ENCODE results near the gene SCPEP1.
"Not testable (repeated sequence)": the region's sequence is repeated elsewhere in the genome, so short reads cannot be mapped to it uniquely, and the experiment has no call there.

The SCPEP1 gene

DNA sequence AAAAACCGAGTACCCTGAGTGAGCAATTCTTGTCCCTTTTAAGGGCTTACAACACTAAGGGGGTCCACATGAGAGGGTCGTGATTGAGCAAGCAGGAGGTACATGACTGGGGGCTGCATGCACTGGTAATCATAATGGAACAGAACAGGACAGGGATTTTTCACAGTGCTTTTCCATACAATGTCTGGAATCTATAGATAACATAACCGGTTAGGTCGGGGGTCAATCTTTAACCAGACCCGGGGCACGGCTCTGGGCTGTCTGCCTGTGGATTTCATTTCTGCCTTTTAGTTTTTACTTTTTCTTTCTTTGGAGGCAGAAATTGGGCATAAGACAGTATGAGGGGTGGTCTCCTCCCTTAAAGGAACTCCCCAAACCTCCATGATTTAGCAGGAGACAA, 12.2 kb upstream of the SCPEP1 start:
- DNase-seq: not testable (repeated sequence)

GRCh38 chr17:56966338-56966737, 11.6 kb upstream of the SCPEP1 start:
- DNase-seq: no peak

DNA sequence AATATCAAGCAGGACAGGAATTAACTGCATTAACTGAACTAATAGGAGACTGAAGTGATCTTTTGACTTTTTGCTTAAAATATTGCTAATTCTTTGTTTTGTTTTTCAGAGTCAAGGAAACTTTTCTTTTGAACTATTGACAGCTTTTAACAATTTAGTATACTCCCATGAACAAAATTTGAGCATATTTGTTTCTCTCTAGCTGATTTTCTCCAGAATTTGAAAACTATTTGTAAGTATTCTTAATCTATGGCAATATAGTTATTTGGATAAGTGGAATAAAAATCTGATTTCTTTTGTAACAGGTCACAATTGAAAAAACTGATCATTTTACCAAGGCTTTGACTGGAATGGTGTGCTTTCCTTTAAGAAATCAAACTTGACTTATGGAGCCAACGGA, 7.0 kb upstream of the SCPEP1 start:
- DNase-seq: no peak

- DNase-seq: no peak
Observed at GRCh38 chr17:56972111-56972730, 5.7 kb upstream of the SCPEP1 start.

GRCh38 chr17:56973520-56973919, 4.4 kb upstream of the SCPEP1 start:
- DNase-seq: no peak

DNA sequence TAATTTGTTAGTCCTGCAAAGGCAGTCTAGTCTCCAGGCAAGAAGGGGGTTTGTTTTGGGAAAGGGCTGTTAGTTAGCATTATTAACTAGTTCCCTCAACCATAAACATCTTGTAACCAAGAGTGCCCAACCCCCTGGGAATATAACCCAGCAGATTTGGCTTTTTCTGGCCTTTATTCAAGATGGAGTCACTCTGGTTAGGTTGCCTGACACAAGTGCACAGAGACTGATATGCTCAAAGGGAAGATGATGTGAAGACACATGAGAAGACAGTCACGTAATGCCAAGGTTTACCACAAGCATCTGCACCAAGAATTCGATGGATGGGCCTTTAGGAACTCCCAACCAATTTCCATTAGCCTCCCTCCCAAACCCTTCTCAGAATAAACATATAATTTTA, 3.9 kb upstream of the SCPEP1 start:
- no peak for DNase-seq

DNA sequence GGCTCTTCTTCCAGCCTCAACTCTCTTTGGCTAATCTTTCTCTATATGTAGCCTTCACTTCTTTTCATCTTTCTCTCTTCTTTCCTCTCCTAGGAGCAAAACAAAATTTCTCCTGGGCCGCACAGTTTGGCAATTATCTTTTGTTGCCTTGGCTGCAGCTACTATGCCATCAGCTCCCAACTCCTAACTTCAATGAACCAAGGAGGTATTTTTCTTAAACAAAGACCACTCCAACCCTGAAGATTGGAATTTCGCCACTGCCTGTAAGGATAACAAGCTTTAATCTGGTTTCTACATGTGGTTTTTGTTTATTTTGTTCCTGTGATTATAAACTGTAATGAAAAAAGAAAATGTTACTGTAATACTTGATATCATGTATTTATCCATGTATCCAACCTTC, 2.3 kb upstream of the SCPEP1 start:
- no peak for DNase-seq

DNA sequence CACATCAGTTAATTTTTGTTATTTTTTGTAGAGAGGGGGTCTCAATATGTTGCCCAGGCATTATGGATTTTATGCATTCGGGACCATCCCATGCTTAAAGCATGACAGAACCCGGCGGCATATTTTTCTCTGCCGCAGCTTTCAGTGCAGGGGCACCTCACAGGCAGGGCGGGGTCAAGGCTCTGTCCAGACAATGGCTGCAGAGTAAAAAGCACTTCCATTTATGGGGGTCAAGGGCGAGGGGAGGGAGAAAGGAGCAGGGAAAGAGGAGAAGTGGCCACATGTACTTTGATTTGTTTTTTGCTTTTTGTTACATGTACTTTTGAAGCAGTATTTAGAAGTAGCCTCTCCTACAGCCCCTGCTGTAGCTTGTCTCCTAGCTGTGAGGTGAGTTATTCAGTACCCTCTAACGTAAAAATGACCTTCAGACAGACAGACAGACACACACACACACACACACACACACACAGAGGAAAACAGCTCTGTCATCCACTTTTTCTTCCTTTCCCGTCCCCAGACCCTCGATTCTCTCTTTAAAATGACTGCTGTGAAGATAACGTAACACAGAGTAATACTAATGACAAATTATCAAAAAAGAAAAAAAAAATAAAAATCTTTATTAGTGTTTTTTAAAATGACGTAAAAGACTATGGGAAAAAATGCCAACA, 856 bp upstream of the SCPEP1 start:
- no peak for DNase-seq

DNA sequence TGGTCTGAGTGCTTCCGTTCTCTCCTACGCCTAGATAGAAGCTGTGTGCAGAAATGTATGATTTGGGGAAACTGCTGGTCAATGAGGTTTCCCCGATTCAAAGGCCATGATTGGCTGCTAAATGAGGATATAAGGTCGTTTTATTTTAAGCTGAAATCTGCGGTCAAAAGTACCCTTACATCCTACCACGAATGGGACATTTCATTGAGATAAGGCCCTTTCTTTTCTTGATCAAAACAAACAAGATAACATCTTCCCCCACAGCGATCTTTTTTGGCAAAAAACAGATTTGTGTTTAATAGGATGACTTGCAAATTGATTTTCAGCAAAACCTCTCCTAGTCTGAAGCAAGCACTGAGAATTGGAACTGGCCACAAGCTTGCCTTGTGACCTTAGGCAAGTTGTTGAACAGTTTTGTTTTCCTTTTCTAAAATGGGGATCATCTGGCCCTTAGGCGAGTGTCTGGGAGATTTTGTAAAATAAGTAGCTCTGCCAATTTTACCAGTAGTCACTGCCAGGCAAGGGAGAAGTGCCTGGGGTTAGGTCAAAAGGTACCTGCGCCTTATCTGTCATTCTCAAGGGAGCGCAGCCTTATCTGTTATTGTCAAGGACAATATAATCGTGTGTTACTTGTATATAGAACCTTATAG, 635 bp downstream of the SCPEP1 start:
- no peak for DNase-seq

DNA sequence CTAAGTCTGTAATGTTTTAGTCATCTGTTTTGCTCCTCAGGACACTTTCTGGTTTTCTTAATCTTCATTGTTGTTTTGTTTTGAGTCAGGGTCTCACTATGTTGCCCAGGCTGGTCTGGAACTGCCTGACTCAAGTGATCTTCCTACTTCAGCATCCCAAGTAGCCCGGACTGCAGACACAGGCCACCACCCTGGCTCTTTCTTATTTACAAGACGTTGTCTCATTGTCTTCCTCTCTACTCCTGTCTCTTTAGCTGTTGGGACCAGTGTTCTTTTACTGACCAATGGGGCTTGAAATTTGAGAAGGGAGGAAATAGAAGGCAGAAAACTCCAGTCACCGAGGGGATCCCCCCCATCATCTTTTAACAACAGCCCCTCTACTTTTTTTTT, 1.2 kb downstream of the SCPEP1 start:
- DNase-seq: no peak

GRCh38 chr17:56980526-56980925, 2.6 kb downstream of the SCPEP1 start:
- DNase-seq: not testable (repeated sequence)

DNA sequence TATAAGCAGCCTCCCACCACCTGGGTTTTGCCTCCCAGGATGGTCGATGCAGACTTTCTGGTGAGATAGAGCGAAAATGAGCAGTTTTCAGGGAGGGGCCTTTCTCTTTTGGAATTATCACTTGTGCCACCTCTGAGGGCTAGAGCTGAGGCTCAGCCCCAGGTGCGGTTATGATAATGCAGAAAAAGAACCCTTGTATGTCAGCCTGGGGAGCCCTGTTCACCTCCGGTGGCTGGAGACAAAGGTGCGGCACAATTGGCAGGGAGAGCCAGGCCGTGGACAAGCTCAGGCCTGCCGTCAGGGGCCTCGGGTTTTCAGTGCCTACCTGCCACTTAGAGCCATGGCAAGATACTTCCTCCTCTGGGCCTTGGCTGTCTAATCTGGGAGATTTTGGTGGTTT, 4.4 kb downstream of the SCPEP1 start:
- DNase-seq: no peak

DNA sequence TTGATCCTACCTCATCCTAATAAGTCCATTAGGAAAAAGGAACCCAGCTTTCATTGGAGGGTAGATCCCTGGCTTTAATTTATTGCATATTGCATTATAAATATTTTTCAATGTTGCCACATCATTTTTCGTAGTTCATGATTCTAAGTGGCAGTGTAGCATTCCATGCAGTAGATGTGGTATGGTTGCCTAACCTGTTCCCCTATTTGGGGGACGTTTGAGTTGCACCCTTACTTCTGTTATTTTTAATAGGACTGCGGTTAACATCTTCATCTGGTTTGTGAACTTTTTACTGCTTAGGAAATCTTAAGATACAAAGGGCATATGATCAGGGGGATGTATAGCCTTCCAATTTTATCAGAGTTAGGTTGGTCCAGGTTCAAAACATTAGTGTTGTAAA, 5.4 kb downstream of the SCPEP1 start:
- no peak for DNase-seq

GRCh38 chr17:56985371-56986162, 7.6 kb downstream of the SCPEP1 start:
- DNase-seq: no peak

GRCh38 chr17:56987283-56987834, 9.4 kb downstream of the SCPEP1 start:
- no peak for DNase-seq

DNA sequence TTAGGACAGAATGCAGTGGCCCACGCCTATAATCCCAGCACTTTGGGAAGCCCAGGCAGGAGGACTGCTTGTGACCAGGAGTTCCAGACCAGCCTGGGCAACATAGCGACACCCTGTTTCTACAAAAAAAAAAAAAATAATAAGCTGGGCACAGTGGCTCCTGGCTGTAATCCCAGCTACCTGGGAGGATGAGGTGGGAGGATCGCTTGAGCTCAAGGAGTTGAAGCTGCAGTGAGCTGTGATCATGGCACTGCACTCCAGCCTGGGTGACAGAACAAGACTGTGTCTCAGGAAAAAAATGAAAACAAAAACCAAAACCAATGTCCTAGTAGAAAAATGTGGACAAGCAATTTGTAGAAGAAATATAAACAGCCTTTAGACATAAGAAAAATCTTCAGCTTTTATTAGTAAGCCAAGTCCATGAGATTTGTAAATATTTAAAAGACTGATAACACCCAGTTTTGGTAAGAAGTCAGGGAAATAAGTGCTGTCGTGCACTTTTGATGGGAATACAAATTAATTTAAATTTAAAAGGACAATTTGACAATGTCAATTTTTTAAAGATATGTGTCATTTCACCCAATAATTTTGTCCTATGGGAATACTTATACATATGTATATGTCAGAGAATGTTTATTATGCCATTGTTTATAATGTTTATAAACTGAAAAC, 11.1 kb downstream of the SCPEP1 start:
- no peak for DNase-seq

DNA sequence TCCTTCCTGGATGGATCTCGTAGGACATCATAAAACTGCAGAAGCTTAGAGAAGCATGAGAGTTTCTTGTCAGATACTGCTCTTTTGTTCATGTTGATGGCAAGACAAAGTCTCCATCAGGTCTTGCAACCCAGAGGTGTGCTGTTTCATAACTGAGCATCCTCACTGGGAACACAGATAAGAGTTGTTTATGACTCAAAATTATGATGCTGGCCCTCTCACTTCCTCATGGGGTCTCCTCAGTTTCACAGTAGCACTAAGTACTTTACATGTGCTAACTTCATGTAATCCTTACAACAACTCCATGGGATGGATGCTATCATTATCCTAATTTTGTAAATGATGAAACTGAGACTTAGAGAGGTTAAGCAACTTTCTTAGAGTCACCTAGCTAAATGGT, 14.4 kb downstream of the SCPEP1 start:
- DNase-seq: no peak

DNA sequence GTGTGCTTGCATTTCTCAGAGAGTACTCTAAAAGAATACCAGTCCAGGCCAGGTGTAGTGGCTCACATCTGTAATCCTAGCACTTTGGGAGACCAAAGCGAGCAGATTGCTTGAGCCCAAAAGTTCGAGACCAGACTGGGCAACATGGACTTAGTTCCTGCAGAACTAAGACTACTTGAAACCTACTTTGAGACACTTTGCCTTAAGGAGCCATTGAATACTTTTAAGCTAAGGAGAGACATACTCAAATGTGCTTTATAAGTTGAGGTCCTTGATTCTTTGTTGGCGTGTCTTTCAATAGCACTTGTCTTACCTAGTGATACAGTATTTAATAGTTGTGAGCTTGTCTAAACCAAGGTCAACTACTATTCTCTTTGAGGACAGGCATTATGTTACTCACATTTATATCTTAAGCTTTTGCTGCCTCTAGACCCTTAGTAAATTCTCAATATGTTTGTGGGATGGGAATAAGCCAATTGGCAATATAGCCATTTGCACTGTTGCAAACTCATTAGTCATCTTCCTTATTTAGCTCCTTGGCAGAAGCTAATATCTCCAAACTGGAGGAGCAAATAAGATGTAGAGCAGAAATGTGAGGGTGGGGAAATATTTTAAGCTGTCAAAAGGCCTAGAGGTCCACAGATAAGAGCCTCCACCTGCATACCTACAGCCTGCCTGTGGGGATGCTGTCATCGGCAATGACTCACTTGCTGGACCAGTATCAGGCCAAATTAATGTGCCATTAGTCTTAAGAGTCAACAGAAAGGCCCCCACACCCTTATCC, 16.3 kb downstream of the SCPEP1 start:
- no peak for DNase-seq

DNA sequence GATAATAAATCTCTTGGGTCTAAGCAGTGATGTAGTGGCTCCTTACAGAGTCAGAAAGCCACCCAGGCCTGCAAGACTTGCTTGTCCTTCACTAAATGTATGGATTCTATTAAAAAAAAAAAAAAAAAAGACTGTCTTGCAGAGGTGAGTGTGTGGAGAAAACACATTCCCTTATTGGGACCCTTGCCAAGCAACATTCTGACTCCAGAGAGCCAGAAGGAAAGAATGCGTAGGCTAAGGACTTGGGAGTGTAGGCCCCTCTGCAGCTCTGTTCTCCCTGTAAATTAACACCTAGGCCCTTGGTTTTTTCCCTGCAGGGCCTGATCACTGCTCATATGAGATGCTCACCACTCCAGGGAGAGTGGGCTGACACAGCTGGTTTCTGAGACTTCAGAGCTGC, 17.8 kb downstream of the SCPEP1 start:
- no peak for DNase-seq

GRCh38 chr17:56997313-56997712, 19.4 kb downstream of the SCPEP1 start:
- no peak for DNase-seq

DNA sequence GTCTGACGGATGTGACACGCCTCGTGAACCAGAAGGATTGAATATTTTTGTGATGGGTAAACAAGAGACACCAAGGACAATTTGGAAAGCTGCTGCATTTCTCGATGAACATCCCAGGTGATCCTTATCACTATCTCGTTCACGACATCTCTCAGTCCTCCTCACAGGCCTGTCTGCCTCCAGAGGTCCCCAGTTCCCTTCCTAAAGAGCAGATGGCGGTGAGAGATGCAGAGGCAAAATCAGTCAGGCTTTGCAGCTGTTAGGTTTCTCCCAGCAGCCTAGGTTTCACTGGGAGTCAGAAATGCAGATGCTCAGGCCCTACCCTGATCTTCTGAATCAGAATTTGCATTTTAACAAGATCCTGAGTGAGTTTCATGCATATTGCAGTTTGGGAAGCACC, 23.6 kb downstream of the SCPEP1 start:
- DNase-seq: no peak

DNA sequence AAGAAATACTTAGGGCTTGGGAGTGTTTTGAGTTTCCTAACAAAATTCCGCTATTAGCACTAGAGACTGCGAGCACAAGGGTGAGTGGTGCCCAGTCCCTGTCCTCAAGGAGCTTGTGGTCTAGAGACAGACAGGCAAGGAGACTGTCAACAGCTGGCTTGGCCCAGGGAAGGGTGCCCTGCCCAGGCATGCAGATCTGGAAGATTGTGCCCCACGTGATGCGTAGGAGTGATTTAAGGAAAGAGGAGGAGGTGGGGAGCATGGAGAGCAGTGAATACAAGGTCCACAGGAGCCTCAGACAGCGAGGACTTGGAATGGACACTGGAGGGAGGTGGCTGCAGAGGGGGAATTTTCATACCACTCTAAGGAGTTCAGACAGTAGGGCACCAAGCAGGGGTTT, 25.0 kb downstream of the SCPEP1 start:
- DNase-seq: no peak

Measured in CD4-positive, alpha-beta T cell treated with Interleukin-17A for 4 hours (primary cell).